GM19468 (cell line): ENCODE data around the gene MAGEA3.
"Not testable (repeated sequence)": the region's sequence is repeated elsewhere in the genome, so short reads cannot be mapped to it uniquely, and the experiment has no call there.

Experiments
- ATAC-seq: cut with Tn5 transposase; IDR thresholded peaks from one replicate; pipeline ENCODE4 v1.9.1; 2021; ENCODE audit warnings: mild to moderate bottlenecking, moderate library complexity, moderate number of reproducible peaks; ENCODE audit not compliant: unreplicated experiment; ENCODE audit errors: extremely low read depth

Gene MAGEA3, protein sequence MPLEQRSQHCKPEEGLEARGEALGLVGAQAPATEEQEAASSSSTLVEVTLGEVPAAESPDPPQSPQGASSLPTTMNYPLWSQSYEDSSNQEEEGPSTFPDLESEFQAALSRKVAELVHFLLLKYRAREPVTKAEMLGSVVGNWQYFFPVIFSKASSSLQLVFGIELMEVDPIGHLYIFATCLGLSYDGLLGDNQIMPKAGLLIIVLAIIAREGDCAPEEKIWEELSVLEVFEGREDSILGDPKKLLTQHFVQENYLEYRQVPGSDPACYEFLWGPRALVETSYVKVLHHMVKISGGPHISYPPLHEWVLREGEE

DNA sequence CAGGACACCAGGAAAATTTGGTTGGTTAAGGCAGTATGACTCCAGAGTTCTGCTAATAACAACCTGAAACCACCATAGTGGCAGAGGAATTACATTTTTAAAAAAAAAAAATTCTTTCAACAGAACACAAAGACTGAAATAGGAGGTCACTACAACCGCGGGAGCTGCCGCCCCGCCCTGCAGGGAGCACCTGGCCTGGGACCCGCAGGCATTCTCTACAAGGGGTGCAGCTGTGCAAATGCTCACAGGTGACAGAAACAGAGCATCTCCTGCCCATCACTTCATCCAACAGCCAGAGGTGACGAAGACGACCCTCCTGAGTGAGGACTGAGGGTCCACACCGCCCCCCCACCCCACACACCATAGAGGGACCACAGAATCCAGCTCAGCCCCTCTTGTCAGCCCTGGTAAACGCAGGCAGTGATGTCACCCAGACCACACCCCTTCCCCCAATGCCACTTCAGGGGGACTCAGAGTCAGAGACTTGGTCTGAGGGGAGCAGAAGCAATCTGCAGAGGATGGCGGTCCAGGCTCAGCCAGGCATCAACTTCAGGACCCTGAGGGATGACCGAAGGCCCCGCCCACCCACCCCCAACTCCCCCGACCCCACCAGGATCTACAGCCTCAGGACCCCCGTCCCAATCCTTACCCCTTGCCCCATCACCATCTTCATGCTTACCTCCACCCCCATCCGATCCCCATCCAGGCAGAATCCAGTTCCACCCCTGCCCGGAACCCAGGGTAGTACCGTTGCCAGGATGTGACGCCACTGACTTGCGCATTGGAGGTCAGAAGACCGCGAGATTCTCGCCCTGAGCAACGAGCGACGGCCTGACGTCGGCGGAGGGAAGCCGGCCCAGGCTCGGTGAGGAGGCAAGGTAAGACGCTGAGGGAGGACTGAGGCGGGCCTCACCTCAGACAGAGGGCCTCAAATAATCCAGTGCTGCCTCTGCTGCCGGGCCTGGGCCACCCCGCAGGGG lies at the start of gene MAGEA3:
Gene MAGEA3, plus strand, starts transcription at position 843 of the 980 bp plus-strand sequence. CDS start 2,039 bp downstream, outside the sequence.
- ATAC-seq, result not testable (repeated sequence)

DNA sequence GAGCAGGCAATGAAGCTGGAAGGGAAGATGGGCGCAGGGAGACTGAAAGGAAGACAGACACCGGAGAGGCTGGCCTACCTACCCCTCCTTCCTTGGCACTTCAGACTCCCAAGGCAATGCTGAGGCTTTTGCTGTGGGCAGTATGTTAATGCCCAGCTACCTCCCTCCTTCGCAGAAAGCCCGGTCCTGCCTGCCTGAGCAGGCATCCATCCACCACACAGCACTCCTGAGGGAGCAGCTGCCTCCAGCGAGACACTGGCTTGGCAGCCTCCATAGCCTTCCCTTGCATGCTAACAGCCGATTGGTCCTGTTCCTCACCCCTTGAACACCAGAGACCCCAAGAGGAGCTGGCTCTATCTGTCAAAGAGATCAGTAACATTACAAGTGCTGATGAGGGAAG lies 46.5 kb upstream of the MAGEA3 start:
- ATAC-seq, result no peak

DNA sequence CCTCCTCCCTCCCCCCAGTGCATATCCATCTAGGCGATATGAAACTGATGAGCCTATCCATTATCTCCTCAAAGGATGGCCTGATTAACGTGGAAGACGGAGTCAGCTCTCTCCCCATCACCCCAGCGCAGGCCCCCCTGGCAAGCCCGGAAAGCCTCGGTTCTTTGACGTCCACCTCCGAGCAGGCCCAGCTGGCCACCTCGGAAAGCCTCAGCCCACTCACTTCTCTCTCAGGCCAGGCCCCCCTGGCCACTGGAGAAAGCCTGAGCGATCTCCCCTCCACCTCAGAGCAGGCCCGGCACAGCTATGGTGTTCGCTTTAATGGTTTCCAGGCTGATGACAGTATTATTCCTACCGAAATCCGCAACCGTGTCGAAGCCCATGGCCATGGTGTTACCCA lies 46.1 kb upstream of the MAGEA3 start:
- no peak for ATAC-seq

- ATAC-seq, result no peak
Measured at GRCh38 chrX:152656087-152656486, 42.5 kb upstream of the MAGEA3 start.

DNA sequence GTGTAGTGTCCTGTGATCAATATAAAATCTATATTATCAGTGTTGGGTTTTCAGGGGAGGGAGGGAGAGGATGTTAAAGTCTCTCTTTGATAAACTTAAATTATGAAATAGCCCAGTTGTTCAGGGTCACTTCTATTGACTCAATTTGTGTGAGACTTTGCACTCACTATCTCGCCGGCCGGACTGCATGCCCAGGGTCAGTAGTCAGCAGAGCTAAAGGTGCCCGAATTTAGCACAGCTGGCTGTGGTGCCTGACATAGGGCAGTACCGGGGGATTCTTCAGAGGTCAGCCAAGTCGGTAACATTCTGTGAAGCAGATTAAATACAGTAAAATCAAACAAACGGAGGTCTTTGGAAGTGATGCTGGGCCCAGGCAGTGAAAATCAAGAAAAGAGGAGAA lies 41.7 kb upstream of the MAGEA3 start:
- no peak for ATAC-seq

GRCh38 chrX:152658302-152658701 lies 40.3 kb upstream of the MAGEA3 start:
- ATAC-seq, result no peak

DNA sequence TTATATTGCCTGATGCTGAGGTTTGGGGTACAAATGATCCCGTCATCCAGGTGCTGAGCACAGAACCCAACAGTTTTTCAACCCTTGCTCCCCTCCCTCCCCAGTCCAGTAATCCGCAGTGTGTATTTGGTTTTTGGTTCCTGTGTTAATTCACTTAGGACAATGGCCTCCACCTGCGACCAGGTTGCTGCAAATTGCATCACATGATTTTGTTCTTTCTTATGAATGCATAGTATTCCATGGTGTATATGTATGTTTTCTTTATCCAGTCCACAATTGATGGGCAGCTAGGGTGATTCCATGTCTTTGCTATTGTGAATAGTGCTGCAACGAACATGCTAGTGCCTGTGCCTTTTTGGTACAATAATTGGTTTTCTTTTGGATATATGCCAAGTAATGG lies 35.5 kb upstream of the MAGEA3 start:
- ATAC-seq, result no peak

GRCh38 chrX:152674135-152674534 lies 24.5 kb upstream of the MAGEA3 start:
- ATAC-seq, result no peak

DNA sequence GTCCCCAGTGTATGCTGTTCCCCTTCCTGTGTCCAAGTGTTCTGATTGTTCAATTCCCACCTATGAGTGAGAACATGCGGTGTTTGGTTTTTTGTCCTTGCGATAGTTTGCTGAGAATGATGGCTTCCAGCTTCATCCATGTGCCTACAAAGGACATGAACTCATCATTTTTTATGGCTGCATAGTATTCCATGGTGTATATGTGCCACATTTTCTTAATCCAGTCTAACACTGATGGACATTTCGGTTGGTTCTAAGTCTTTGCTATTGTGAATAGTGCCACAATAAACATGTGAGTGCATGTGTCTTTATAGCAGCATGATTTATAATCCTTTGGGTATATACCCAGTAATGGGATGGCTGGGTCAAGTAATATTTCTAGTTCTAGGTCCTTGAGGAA lies 23.9 kb upstream of the MAGEA3 start:
- ATAC-seq, result not testable (repeated sequence)

- ATAC-seq, result not testable (repeated sequence)
Measured at GRCh38 chrX:152681012-152681411, 17.6 kb upstream of the MAGEA3 start.

DNA sequence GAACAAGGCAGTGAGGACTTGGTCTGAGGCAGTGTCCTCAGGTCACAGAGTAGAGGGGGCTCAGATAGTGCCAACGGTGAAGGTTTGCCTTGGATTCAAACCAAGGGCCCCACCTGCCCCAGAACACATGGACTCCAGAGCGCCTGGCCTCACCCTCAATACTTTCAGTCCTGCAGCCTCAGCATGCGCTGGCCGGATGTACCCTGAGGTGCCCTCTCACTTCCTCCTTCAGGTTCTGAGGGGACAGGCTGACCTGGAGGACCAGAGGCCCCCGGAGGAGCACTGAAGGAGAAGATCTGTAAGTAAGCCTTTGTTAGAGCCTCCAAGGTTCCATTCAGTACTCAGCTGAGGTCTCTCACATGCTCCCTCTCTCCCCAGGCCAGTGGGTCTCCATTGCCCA lies 1.8 kb downstream of the MAGEA3 start:
- not testable (repeated sequence) for ATAC-seq

GRCh38 chrX:152706500-152706899 lies 7.9 kb downstream of the MAGEA3 start:
- ATAC-seq, result not testable (repeated sequence)

GRCh38 chrX:152709173-152709572 lies 10.6 kb downstream of the MAGEA3 start, which contains the start of gene CSAG2:
Gene CSAG2 (minus strand): TSS chrX:152709273. CDS start chrX:152709112, 161 bp downstream.
- ATAC-seq, result not testable (repeated sequence)

DNA sequence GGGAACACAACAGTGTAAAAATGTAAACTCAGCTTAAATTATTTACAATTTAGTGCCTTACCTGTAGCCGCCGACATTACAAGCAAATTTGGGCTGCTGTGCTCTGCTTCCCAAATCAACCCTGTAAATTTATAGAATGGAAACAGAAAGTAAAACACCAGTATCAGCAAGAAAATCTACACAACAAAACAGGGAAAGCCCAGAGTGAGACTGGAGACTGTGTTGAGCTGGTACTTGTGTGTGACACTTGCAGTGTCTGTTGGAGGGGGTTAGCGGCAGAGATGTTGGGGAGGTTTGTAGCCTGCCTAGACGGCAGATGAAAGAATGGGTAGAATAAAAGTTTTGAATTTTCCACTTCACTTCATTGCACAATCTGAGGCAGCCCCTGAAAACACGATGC lies 14.6 kb downstream of the MAGEA3 start:
- not testable (repeated sequence) for ATAC-seq

- not testable (repeated sequence) for ATAC-seq
Measured at GRCh38 chrX:152713815-152714787, 15.5 kb downstream of the MAGEA3 start, which contains the start of gene MAGEA2B. Gene MAGEA2B (plus strand): TSS chrX:152714628. CDS start chrX:152717107, 2,479 bp downstream.

DNA sequence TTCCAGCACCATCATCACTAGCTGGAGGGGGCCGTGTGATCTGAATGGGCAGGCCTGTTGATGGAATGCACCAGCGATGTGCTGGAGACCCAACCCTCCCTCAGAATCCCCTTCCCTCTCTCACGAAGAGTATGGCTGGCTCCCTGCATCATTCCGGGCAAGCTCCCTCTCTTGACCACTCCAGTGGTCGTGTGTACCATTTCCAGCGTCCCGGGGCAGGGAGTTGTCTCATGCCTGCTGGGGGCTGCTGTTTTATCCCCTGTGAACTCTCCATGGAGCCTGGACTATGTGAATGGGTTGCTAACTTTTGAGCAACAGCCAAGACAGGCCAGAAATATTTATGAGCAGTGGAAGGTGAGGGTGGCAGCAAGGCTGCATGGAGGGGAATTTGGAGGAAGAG lies 26.8 kb downstream of the MAGEA3 start:
- ATAC-seq, result no peak

DNA sequence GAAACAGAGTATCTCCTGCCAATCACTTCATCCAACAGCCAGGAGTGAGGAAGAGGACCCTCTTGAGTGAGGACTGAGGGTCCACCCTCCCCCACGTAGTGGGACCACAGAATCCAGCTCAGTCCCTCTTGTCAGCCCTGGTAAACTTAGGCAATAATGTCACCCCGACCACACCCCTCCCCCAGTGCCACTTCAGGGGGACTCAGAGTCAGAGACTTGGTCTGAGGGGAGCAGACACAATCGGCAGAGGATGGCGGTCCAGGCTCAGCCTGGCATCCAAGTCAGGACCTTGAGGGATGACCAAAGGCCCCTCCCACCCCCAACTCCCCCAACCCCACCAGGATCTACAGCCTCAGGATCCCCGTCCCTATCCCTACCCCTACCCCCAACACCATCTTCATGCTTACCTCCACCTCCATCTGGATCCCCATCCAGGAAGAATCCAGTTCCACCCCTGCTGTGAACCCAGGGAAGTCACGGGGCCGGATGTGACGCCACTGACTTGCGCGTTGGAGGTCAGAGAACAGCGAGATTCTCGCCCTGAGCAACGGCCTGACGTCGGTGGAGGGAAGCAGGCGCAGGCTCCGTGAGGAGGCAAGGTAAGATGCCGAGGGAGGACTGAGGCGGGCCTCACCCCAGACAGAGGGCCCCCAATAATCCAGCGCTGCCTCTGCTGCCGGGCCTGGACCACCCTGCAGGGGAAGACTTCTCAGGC lies 34.8 kb downstream of the MAGEA3 start, which contains the start of the genes CSAG1 and MAGEA12:
Gene CSAG1, minus strand, starts transcription at position 461 of the 715 bp plus-strand sequence. CDS start 1,261 bp downstream, outside the sequence.
Gene MAGEA12, plus strand, starts transcription at position 497 of the 715 bp plus-strand sequence. CDS start 2,405 bp downstream, outside the sequence.
- no peak for ATAC-seq

DNA sequence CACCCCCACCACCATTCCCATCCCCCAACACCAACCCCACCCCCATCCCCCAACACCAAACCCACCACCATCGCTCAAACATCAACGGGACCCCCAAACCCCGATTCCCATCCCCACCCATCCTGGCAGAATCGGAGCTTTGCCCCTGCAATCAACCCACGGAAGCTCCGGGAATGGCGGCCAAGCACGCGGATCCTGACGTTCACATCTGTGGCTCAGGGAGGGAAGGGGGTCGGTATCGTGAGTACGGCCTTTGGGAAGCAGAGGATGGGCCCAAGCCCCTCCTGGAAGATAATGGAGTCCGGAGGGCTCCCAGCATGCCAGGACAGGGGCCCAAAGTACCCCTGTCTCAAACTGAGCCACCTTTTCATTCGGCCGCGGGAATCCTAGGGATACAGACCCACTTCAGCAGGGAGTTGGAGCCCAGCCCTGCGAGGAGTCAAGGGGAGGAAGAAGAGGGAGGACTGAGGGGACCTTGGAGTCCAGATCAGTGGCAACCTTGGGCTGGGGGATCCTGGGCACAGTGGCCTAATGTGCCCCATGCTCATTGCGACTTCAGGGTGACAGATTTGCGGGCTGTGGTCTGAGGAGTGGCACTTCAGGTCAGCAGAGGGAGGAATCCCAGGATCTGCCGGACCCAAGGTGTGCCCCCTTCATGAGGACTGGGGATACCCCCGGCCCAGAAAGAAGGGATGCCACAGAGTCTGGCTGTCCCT lies 35.7 kb downstream of the MAGEA3 start:
- ATAC-seq, result not testable (repeated sequence)
